GM12878 (cell line): ENCODE data around the gene PTPRN2. TPM values are rescaled to one million over a fixed set of nuclear protein-coding genes. Genes with fewer than 3 reads are reported as not detected.

Experiments used
- E2F4 ChIP-seq: IDR thresholded peaks from 2 replicates; pipeline ENCODE4 v1.6.1; 2012; ENCODE audit warnings: low read depth, low read length, improper control_type of control experiment
- HSF1 ChIP-seq: fragments of 150-350 bp; IDR thresholded peaks from 2 replicates; pipeline ENCODE4 v1.6.1; 2014; ENCODE audit warnings: mild to moderate bottlenecking, low read depth, low read length
- IRF5 ChIP-seq: fragments of 450-650 bp; IDR thresholded peaks from 2 replicates; pipeline ENCODE4 v1.6.1; 2017; ENCODE audit warnings: borderline replicate concordance
- PRDM15 ChIP-seq: fragments of 450-650 bp; formaldehyde crosslinking; IDR thresholded peaks from 2 replicates; pipeline ENCODE4 v1.4.0; 2020; ENCODE audit warnings: mild to moderate bottlenecking, moderate library complexity
- STAT3 ChIP-seq: IDR thresholded peaks from 2 replicates; pipeline ENCODE4 v1.6.1; 2011; ENCODE audit warnings: low read depth, low read length, improper control_type of control experiment
- TCF7 ChIP-seq: IDR thresholded peaks from 2 replicates; pipeline ENCODE4 v1.6.1; 2014; ENCODE audit warnings: antibody characterized with exemption, borderline replicate concordance
- YY1 ChIP-seq: IDR thresholded peaks from 2 replicates; pipeline ENCODE4 v1.6.1; 2011; ENCODE audit warnings: low read depth, mild to moderate bottlenecking, low read length
- ZNF217 ChIP-seq: fragments of 450-650 bp; IDR thresholded peaks from 2 replicates; pipeline ENCODE4 v1.6.1; 2017; ENCODE audit warnings: antibody characterized with exemption, mild to moderate bottlenecking
- ZNF592 ChIP-seq: fragments of 450-650 bp; IDR thresholded peaks from 2 replicates; pipeline ENCODE4 v1.6.1; 2017; ENCODE audit warnings: mild to moderate bottlenecking, moderate library complexity
- polyA plus RNA-seq, 11 experiments: library from polyadenylated mRNA; depleted of rRNA in 4 of 11; unstranded in 6 of 11; stranded (reverse) in 5 of 11; fragments of >200 nt; fragmentation: Nextera tagmentation in 4 of 11; fragmentation: Illumina TruSeq in 1 of 11; extraction: Ambion mirVana in 4 of 11; extraction: Trizol in 1 of 11; gene quantifications; 1 replicate in 1 of 11; 2 replicates in 10 of 11; pipeline versions ENCODE4 v1.2.1 to v1.2.3, GENCODE V29; 2011 to 2016; ENCODE audit warnings: inconsistent platforms in 2 of 11, missing spikeins in 2 of 11, low read depth in 1 of 11
- total RNA-seq, 4 experiments: library from RNA; depleted of rRNA in 3 of 4; stranded (reverse); fragments of >200 nt in 3 of 4; fragmentation: Illumina TruSeq in 1 of 4; extraction: Trizol in 1 of 4; gene quantifications; 2 replicates each; pipeline versions ENCODE4 v1.2.1 to v1.2.3, GENCODE V29; 2013 to 2021

PTPRN2 gene
- total and polyA plus RNA-seq, 10 of the 15 experiments (the other 5 are each of a cell fraction or from before 2014, with no cell fraction given): 5.4 TPM; not detected in 9

- TF ChIP-seq IRF5: no peak
- no peak for TF ChIP-seq HSF1
- TF ChIP-seq E2F4: no peak
- no peak for TF ChIP-seq PRDM15 (CRISPR knock-in tag)
- TF ChIP-seq ZNF592: no peak
- no peak for TF ChIP-seq YY1
- no peak for TF ChIP-seq TCF7
- no peak for TF ChIP-seq STAT3
- TF ChIP-seq ZNF217: no peak
Measured at GRCh38 chr7:158021836-158022235, 565.8 kb downstream of the PTPRN2 start (continued).
